Ishikawa (cell line): ENCODE results near the gene SDHAF3.

Experiments used
- EP300 ChIP-seq: IDR thresholded peaks from 2 replicates; pipeline ENCODE4 v1.6.1; 2012; ENCODE audit warnings: borderline replicate concordance
- TAF1 ChIP-seq: IDR thresholded peaks from 2 replicates; pipeline ENCODE4 v1.6.1; 2012; ENCODE audit warnings: low read depth, mild to moderate bottlenecking
- TF ChIP-seq, protein P1 (sequence below): IDR thresholded peaks from 2 replicates; pipeline ENCODE4 v1.6.1; 2012; ENCODE audit warnings: low read depth, mild to moderate bottlenecking

DNA sequence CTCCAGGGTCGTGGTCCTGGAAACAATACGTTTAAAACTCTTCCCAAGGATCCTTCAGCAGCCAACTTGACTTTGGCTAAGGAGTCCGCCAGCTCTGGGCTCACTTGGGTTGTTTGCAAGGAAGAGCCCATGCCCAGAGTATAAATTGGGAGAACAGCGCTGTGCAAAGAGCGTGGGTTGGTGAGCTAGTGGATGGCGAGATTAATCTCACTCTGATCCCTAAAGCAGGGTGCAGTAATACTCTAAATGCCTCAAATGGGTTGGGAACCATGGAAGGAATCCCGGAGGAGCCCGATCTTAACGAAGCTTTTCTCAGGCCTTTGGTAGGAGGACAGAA lies 495 bp upstream of the SDHAF3 start:
- TF ChIP-seq EP300 (no peak), TAF1 (no peak)
- TF ChIP-seq, protein P1, sequence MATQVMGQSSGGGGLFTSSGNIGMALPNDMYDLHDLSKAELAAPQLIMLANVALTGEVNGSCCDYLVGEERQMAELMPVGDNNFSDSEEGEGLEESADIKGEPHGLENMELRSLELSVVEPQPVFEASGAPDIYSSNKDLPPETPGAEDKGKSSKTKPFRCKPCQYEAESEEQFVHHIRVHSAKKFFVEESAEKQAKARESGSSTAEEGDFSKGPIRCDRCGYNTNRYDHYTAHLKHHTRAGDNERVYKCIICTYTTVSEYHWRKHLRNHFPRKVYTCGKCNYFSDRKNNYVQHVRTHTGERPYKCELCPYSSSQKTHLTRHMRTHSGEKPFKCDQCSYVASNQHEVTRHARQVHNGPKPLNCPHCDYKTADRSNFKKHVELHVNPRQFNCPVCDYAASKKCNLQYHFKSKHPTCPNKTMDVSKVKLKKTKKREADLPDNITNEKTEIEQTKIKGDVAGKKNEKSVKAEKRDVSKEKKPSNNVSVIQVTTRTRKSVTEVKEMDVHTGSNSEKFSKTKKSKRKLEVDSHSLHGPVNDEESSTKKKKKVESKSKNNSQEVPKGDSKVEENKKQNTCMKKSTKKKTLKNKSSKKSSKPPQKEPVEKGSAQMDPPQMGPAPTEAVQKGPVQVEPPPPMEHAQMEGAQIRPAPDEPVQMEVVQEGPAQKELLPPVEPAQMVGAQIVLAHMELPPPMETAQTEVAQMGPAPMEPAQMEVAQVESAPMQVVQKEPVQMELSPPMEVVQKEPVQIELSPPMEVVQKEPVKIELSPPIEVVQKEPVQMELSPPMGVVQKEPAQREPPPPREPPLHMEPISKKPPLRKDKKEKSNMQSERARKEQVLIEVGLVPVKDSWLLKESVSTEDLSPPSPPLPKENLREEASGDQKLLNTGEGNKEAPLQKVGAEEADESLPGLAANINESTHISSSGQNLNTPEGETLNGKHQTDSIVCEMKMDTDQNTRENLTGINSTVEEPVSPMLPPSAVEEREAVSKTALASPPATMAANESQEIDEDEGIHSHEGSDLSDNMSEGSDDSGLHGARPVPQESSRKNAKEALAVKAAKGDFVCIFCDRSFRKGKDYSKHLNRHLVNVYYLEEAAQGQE: no peak
